Glutamatergic neuron (in vitro differentiated cells): ENCODE data around the gene C9orf43. TPM values are rescaled to one million over a fixed set of nuclear protein-coding genes. Genes with fewer than 3 reads are reported as not detected.

Source experiments
- DNase-seq: peaks from one replicate; pipeline ENCODE4 v3.0.0; 2022
- H3K27ac Mint-ChIP-seq: one replicate; pipeline ENCODE4 v1.8.0; 2020; ENCODE audit warnings: mild to moderate bottlenecking, mixed read lengths, inconsistent platforms; ENCODE audit not compliant: unreplicated experiment
- H3K27me3 Mint-ChIP-seq: one replicate; pipeline ENCODE4 v1.8.0; 2020; ENCODE audit warnings: mild to moderate bottlenecking, moderate library complexity, mixed read lengths, inconsistent platforms; ENCODE audit not compliant: unreplicated experiment
- H3K36me3 Mint-ChIP-seq: one replicate; pipeline ENCODE4 v1.8.0; 2020; ENCODE audit warnings: mild to moderate bottlenecking, mixed read lengths, inconsistent platforms; ENCODE audit not compliant: unreplicated experiment
- H3K4me1 Mint-ChIP-seq: one replicate; pipeline ENCODE4 v1.8.0; 2020; ENCODE audit warnings: mild to moderate bottlenecking, low read depth, mixed read lengths, inconsistent platforms; ENCODE audit not compliant: unreplicated experiment
- H3K4me3 Mint-ChIP-seq: one replicate; pipeline ENCODE4 v1.8.0; 2020; ENCODE audit warnings: mild to moderate bottlenecking, mixed read lengths, inconsistent platforms; ENCODE audit not compliant: unreplicated experiment
- H3K9me3 Mint-ChIP-seq: one replicate; pipeline ENCODE4 v1.8.0; 2020; ENCODE audit warnings: mild to moderate bottlenecking, moderate library complexity, mixed read lengths, inconsistent platforms; ENCODE audit not compliant: unreplicated experiment
- total RNA-seq: library from RNA; stranded (reverse); fragmentation: NEBNext Ultra II Directional; extraction: Animal tissue kit (Norgen Biotek cat#: 25700); gene quantifications from one replicate; pipeline ENCODE4 v1.2.1, GENCODE V29; 2021; ENCODE audit not compliant: unreplicated experiment
- TF ChIP-seq, protein P1 (sequence below): fragments of 200-600 bp; sonication (generic); IDR thresholded peaks from one replicate; pipeline ENCODE4 v1.5.0; 2021; ENCODE audit not compliant: partially characterized antibody, unreplicated experiment

Gene C9orf43
- total RNA-seq, 1 donor from 2014 or later: 0.47 TPM

DNA sequence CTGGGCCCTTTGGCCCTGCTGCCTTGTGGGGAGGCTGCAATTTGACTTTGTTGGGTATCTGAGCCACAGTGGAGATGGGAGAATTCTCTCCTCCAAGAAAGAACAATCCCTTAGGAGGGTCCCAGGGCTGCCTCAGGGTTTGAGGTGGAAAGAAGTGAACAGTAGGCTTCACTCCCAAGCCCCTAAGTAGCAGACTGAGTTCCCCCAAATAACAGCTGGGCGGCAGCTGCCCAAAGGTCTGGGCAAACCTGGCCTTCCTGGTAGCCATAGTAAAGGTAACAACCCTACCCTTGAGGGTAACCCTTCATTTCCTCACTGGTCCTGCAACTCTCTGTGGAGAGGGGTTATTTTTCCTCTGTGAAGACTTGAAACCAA, 53.7 kb downstream of the C9orf43 start:
- Mint-ChIP-seq H3K27me3 (peaks cover 11% of the 10 kb centered on the region), H3K4me3 (no peak overlapping the region), H3K9me3 (peaks cover 12% of the 10 kb centered on the region), H3K36me3 (no peaks in the 10 kb centered on the region), H3K4me1 (peaks cover 21% of the 10 kb centered on the region), H3K27ac (no peak overlapping the region)
- TF ChIP-seq, protein P1, sequence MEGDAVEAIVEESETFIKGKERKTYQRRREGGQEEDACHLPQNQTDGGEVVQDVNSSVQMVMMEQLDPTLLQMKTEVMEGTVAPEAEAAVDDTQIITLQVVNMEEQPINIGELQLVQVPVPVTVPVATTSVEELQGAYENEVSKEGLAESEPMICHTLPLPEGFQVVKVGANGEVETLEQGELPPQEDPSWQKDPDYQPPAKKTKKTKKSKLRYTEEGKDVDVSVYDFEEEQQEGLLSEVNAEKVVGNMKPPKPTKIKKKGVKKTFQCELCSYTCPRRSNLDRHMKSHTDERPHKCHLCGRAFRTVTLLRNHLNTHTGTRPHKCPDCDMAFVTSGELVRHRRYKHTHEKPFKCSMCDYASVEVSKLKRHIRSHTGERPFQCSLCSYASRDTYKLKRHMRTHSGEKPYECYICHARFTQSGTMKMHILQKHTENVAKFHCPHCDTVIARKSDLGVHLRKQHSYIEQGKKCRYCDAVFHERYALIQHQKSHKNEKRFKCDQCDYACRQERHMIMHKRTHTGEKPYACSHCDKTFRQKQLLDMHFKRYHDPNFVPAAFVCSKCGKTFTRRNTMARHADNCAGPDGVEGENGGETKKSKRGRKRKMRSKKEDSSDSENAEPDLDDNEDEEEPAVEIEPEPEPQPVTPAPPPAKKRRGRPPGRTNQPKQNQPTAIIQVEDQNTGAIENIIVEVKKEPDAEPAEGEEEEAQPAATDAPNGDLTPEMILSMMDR: no peak
- no peak for DNase-seq

DNA sequence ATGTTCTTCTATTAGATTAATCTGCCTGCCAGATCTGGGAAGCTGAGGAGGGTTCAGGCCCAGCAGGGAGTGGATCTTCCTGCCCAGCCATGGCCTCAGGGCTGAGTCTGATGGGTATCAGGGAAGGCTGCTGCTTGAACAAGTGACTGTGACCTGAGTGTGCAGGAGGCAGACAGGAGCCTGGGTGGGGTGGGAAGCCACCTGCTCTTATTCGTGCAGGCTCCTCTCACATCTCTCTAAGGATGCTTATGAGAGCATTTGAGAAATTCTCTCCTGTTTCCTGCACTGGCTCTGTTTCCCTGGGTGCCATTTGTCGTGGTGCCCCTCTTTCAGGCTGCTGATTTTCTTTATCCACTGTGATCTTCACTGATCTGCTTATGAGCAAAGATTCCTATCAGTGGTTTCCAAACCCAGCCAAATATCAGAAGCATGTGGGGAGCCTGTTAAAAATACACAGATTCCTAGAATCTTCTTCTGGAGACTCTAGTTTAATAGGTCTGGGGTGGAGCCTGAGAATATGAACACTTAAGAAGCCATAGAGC, 55.1 kb downstream of the C9orf43 start:
- H3K27ac Mint-ChIP-seq: no peak overlapping the region

DNA sequence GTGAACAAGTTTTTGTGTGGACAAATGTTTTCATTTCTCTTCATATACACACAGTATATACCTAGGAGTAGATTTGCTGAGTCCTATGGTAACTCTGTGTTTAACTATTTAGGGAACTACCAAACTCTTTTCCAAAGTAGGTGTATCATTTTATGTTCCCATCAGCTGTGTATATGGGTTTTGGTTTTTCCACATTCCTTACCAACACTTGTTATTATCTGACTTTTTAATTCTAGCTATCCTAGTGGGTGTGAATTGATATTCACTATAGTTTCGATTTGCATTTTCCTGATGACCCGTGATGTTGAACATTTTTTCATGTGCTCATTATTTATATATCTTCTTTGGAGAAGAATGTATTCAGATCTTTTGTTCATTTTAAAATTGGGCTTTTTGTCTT, 56.6 kb downstream of the C9orf43 start:
- peaks cover 14% of the 10 kb centered on the region for H3K9me3 Mint-ChIP-seq

More for the DNA sequence above, 55.1 kb downstream of the C9orf43 start:
- Mint-ChIP-seq H3K27me3 (peaks cover 8% of the 10 kb centered on the region), H3K9me3 (peaks cover 14% of the 10 kb centered on the region), H3K4me3 (peak overlapping the region; percentile 68), H3K36me3 (no peaks in the 10 kb centered on the region), H3K4me1 (peaks cover 21% of the 10 kb centered on the region)
- DNase-seq: no peak
- TF ChIP-seq, protein P1: no peak

DNA sequence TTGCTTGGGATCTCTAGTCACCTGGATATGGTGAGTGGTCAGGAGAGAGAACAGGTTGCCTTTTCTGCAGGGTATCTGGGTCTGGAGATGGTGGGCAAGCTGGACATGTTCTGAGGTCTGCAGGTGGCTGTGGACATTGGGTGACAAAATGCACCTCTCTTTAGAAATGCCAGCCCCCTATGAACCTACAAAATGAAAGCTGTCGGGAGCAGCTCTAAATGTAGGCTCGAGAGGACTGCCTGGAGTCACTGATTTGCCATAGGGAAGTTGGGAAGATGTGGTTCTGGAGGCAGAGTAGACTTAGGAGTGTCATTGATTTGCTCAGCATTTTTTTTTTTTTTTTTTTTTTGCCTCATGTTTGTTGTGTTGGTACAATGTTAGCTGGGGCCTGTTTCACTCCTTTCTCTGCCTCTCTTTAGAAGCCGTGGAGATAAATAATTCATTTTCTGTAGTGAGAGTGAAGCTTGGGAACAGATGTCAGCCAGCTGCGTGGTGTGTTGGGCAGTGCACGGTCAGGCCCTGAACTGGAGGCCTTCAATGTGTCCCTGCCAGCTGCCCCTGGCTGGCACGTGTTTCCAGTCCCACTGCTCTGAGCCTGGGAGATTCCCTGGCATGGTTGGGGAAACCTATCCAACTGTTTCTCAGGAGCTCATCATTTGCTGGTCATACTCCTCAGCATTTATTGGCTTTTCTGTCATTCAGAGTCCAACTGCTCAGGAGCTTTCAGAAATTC, 58.3 kb downstream of the C9orf43 start:
- TF ChIP-seq, protein P1: no peak
- Mint-ChIP-seq H3K36me3 (no peaks in the 10 kb centered on the region), H3K4me3 (peak overlapping the region; percentile 1), H3K4me1 (peaks cover 20% of the 10 kb centered on the region), H3K27ac (peak overlapping the region; percentile 69), H3K27me3 (peaks cover 4% of the 10 kb centered on the region), H3K9me3 (peaks cover 13% of the 10 kb centered on the region)
- DNase-seq: peak; percentile 63

More for the DNA sequence above, 56.6 kb downstream of the C9orf43 start:
- DNase-seq: no peak
- TF ChIP-seq, protein P1: no peak
- Mint-ChIP-seq H3K27me3 (peaks cover 8% of the 10 kb centered on the region), H3K36me3 (no peaks in the 10 kb centered on the region), H3K4me3 (no peak overlapping the region), H3K4me1 (peaks cover 21% of the 10 kb centered on the region), H3K27ac (no peak overlapping the region)

DNA sequence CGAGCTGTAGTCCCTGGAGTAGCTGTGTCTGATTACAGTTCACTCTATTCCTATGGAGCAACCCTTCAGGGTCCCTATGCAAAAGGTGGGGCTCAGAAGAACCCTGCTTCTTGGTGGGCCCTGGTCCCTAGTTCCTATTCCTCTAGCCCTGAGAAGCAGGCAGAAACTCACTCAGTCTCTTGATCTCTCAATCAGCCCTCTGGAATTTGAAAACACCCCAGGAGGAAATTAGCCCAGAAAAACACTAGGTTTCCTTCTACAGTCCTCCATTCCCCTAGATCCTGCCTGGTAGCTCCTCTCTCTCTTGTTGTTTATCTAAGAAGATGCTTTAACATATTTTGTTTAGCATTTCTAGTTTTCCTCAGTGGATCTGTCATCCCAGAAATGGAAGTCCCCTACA, 60.6 kb downstream of the C9orf43 start:
- no peak overlapping the region for H3K4me3 Mint-ChIP-seq
- TF ChIP-seq, protein P1: no peak
- H3K27ac Mint-ChIP-seq: no peak overlapping the region
- H3K9me3 Mint-ChIP-seq: peaks cover 9% of the 10 kb centered on the region
- H3K4me1 Mint-ChIP-seq: peaks cover 7% of the 10 kb centered on the region
- H3K36me3 Mint-ChIP-seq: no peaks in the 10 kb centered on the region
- H3K27me3 Mint-ChIP-seq: peaks cover 4% of the 10 kb centered on the region
- DNase-seq: no peak
